NCI-H510A (cell line): ENCODE measurements around the gene XRCC1.
"Not testable (repeated sequence)": the region's sequence is repeated elsewhere in the genome, so short reads cannot be mapped to it uniquely, and the experiment has no call there.

Source experiments
- DNase-seq: peaks from one replicate; lab custom pipeline; 2025; lab: John Stamatoyannopoulos, UW

The XRCC1 gene

DNA sequence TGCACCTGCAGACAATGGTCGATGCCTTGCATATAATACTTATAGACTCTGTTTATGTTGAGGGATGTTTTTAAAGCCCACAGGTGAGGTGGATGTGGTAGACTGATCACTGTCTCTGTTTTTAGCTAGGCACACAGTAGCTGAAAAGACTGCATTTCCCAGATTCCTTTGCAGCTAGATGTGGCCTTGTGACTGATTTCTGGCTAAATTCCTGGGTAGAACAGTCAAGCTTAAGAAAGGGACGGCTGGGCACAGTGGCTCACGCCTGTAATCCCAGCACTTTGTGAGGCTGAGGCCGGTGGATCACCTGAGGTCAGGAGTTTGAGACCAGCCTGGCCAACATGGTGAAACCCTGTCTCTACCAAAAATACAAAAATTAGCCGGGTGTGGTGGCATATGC is 25.0 kb upstream of the XRCC1 start:
- not testable (repeated sequence) for DNase-seq

DNA sequence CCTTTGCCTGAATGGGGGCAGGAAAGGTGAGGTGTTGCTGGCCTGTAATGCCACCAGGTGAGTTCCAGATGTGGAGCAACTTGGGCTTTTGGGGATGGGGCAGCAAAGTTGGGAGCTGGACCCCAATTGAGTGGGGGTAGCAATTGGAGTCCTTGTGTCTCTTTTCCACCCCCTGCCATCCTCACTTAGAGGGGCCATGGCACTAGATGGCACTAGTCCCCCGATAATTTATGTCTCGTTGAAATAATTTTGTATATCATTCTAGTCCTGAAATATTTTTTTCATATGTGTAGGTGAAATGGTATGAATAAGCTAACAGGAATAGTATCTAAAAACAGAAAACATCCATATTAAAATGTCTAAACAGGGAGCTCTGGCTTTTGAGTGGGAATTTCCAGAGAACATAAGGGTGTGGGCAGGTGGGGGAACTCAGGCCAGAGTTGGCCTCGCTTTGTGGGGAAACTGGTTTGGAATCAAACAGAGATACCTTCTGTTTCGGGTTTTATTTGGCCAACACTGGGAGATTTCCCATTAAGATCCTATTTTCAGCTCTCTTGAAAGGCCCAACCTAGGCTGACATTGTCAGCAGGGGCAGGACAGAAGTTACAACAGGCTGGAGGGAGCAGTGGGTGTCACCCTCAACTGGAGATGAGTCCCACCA is 24.4 kb upstream of the XRCC1 start:
- no peak for DNase-seq

DNA sequence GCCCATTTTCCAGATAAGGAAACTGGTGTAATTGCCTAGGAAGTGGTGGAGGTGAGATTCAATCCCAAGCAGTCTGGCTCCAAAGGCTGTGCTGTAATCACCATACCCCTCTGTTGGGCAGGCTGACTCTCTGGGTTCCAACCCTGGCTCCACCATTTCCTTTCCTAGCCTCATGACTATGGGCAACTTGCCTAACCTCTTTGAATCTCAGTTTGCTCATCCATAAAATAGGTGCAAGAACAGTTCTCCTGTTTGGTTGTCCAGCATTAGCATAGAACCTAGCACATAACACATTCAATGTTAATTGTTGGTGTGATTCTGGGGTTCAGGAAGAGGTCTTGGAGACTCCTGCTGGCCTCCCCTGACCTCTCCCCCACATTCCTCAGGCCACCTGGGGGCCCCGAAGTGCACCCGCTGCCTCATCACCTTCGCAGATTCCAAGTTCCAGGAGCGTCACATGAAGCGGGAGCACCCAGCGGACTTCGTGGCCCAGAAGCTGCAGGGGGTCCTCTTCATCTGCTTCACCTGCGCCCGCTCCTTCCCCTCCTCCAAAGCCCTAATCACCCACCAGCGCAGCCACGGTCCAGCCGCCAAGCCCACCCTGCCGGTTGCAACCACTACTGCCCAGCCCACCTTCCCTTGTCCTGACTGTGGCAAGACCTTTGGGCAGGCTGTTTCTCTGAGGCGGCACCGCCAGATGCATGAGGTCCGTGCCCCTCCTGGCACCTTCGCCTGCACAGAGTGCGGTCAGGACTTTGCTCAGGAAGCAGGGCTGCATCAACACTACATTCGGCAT is 23.3 kb upstream of the XRCC1 start:
- no peak for DNase-seq

DNA sequence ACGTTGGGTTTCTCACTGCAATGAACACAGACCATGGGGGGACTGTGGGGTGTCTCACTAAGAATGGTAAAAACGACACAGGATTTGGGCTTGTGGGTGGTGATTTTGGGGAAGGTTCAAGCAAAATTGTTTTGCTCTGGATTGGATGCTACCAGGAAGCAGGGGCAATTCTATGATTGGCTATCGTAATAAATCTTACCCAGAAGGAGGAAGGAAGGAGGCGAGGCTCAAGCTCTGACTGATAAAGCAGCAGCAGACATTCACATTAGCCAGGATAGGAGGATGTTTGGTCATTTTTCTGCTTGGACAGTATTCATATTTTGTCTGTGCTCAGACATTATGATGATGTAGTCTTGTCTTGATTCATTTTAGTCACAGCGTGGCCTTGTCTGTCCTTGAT is 22.5 kb upstream of the XRCC1 start:
- DNase-seq: no peak

DNA sequence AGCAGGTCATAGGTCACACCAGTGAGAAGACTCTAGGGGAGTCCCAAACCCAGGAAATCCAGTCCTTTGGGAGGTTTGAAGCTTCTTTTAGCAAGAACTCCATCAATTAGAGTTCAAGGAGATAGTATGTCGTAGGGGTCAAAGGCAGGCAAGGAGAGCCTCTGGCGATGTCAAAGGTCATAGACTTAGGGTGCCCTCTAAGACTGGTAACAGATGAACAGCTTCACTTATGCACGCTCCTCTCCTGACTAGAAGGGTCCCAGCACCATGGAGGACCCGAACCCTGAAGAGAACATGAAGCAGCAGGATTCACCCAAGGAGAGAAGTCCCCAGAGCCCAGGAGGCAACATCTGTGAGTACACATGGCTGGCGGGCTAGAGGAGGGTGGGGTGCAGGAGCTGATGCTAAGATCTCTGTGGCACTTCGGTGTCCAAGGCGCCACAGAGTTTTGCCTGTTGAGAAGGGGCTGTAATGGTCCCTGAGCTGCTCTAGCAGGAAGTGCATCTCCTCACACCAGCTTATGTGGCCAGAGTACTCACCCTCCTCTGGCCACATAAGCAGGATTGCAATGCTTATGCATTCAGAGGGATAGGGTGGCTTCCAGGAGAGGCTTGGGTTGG is 21.6 kb upstream of the XRCC1 start:
- DNase-seq: no peak

DNA sequence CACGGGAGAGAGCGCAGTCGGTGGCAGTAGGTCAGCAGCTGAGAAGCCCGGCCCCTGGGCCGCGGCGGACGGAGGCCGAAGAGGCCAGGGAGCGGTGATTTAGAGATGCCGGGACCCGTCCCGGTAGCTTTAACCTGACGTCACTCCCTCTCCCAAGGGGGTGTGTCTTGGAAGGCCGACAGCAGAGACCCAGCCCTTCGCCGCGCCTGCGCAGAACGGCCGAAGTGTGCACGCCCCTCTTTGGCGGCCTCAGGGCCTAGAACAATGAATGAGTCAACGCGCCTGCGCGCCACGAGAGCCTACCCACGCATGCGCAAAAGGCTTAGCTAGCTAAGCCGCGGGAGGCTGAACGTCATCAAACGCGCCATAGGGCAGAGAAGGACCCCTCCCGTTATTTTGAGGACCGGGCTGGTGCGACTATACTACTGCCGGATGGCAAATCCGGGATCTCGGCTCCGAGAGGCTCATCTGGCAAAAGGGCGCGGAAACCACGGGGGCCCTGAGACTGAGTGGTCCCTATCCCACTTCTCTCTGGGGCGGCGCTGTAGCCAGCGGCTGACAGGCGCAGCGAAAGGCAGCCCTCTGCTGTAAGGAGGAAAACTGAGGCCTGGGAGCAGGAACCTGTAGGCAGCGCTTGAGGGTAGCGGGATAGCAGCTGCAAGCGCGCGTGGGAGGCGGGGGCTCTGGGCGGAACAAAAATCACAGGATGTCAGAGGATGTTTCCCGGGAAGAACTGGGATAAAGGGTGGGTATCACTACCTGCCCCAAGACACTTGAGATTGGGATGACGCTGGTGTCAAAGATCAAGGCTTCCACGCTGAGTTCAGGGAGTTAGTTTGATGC is 20.9 kb upstream of the XRCC1 start, which contains the start of the genes IRGQ and ZNF576:
Gene IRGQ, minus strand, starts transcription at position 136 of the 843 bp plus-strand sequence. CDS start 796 bp downstream, outside the sequence.
Gene ZNF576, plus strand, starts transcription at position 597 of the 843 bp plus-strand sequence. CDS start 514 bp downstream, outside the sequence.
- peak; percentile 95 for DNase-seq

DNA sequence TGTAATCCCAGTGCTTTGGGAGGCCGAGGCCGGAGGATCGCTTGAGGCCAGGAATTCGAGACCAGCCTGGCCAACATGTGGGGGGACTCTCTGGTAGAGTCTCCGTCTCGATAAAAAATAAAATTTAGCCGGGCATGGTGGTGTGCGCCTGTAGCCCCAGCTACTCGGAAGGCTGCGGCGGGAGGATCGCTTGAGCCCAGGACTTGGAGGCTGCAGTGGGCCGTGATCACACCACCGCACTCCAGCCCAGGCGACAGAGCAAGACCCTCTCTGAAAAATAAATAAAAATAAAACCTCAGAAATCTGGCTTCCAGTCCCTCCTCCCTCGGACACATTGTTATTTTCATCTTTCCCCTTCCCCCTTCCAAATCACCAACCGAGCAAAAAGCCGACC is 20.3 kb upstream of the XRCC1 start:
- DNase-seq: no peak

DNA sequence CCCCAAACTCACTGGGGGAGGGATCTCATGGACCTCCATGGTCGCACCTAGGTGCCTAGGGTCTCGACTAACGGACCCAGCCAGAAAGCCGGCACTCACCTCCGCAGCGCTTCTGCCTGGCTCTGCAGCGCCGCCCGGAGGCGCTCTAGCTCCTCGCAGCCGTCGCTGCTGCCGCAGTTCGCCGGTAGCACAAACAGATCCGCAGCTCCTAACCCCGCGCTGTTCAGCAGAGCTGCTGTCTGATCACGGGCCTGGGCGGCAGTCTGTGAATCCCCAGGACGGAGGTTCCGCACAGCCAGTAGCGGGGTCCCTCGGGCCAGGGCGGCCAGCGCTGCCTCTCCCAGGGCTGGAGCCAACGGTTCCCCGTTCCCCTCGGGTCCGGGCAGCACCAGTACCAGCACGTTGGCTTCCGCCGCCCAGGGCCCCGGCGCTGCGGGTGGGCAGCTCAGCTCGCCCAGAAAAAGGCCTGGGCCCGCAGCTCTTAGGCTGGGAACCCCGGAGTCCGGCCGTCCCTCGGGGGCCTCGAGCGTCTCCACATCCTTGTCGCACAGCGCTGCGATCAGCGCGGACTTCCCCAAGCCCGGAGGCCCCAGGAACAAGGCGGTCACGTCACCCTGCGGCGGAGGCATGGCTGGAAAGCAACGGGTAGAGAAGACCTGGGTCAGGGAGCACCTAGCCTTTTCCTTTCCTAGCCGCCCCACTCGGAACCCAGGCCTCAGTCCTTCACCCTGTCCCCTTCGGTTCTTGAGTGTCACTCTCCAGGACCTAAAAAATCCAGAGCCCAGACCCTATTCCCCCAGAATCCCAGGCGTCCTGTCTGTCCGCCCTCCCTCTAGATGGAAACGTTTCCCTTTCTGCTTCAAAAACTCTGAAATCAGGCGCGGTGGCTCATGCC is 19.6 kb upstream of the XRCC1 start:
- DNase-seq: peak; percentile 16

DNA sequence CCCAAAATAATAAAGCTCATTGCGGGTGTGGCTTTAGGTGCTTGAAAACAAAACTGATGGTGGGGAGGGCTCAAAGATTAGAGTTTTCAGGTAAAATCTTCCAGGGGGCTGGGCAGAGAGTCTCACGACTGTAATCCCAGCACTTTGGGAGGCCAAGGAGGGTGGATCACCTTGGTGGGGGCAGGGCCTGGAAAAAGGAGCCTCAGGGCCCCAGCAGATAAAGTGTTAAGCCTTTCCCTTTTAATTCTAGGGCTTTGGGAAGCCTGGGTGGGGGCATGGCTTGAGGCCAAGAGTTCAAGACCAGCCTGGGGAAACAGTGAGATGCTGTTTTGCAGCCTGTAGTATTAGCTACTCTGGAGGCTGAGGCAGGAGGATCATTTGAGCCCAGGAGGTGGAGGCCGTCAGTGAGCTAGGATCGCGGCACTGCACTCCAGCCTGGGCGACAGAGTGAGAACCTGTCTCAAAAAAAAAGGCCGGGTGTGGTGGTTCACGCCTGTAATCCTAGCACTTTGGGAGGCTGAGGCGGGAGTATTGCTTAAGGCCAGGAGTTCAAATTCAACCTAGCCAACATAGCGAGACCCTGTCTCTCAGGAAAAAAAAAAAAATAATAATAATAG is 18.9 kb upstream of the XRCC1 start:
- no peak for DNase-seq

DNA sequence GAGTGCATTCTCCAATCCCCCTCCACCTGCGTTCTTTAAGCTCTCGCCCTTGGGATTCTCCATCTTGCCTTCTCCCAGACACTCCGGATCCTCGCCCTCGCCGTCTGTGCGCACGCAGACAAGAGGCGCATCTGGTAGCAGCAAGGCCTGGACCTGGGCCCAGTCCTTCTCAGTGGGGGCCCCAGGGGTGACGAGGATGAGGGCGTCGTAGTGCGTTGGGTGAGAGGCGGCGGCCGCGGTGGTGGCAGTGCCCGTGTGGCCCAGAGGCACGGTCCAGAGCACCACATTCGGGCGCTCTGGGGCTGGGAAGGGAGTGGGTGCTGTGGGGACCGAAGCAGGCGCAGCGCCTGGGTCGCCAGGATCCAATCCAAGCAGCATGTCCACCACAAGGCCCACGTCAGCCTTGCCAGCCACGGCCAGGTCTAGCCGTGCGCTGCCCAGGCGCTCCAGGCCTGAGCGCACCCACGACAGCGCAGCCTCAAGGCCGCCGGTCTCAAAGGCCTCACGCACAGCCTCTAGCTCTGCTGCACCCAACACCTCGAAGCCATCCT is 17.5 kb upstream of the XRCC1 start:
- no peak for DNase-seq

DNA sequence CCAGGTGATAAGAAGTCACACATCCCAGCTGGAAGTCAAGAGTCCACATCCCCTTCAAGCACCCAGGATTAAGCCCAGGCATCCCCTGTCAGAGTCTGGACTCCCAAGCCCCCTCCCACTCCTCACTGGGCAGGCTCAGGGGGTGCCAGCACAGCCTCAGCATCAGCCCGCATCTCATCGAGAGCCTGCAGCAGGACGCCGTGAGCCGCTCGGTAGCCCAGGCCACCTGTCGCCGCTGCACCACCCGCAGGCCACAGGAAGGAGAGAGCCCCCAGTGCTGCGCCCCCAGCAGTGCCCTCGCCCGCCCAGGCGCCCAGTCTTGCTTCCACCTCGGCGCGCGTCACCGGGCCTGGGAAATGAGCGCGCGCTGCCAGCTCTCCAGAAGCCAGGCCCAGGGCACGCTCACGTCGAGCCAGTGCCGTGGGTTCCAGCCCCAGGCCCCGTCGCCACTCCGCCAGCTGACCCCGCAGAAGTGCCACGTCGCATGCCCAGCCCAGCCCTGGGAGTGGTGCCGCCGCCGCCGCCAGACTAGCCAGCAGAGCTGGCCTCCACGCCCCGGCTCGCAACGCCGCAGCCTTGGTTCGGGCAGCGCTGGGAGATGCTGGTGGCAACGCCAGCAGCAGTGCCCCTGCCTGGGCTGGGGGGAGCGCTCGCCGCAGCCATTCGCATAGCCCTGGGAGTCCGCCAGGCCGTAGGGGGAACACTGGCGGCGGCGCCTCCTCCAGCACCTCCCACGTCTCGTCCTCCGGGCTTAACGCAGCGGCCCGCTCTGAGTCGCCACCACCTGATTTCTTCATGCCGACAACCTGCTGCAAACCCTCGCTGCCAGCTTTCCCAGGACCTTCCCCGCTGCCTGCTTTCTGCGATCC is 16.8 kb upstream of the XRCC1 start:
- DNase-seq: no peak

DNA sequence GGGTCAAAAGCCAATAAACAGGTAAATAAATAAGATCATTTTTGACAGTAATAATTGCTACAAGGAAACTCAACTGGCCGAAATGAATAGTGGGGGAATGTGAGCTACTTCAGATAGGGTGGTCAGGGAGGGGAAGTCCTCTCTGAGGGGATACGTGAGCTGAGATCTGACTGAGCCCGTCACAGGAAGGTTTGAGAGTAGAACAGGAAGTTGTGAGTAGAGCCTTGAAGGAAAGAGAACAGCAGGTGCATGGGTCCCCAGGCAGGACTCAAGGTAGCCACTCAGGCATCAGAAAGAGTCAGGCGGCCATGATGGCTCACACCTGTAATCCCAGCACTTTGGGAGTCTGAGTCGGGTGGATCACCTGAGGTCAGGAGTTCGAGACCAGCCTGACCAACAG is 14.4 kb upstream of the XRCC1 start:
- DNase-seq: no peak

DNA sequence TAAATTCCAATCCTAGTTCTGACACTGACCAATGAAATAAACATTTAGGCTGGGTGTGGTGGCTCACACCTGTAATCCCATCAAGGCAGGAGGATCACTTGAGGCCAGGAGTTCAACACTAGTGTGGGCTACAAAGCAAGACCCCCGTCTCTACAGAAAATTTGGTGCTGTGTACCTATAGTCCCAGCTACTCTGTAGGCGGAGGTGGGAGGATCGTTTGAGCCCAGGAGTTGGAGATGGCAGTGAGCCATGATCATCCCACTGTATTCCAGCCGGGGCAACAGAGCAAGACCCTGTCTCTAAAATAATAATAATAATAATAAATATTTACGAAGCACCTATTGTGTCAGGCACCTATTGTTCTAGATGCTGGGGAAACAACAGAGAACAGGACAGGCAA is 13.9 kb upstream of the XRCC1 start:
- no peak for DNase-seq

DNA sequence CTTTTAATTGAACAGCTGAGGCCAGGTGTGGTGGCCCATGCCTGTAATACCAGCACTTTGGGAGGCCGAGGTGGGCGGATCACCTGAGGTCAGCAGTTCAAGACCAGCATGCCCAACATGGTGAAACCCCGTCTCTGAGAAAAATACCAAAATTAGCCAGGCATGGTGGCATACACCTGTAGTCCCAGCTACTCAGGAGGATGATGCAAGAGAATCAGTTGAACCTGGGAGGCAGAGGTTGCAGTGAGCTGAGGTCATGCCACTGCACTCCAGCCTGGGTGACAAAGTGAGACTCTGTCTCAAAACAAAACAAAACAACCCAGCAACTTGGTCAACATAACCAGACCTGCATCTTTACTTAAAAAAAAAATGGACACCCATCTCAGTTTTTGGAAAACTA is 11.7 kb upstream of the XRCC1 start:
- DNase-seq: not testable (repeated sequence)

DNA sequence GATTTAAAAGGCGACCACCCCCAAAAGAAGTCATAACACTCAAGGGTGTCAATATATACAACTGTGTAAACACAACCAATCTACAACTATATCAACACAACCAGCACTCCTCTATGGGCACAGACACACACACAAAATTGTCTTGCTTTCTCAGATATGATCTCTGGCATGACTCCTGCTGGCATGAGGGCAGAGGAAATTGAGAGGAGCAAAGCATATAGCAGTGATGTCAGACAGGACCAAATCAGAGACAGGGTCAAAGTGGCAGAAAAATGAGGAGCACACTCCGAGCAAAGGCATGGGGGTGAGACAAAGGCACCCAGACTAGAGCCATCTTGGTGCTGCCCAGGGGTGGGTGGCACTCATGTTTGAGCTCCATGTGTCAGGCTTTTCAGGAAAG is 11.0 kb upstream of the XRCC1 start:
- no peak for DNase-seq

DNA sequence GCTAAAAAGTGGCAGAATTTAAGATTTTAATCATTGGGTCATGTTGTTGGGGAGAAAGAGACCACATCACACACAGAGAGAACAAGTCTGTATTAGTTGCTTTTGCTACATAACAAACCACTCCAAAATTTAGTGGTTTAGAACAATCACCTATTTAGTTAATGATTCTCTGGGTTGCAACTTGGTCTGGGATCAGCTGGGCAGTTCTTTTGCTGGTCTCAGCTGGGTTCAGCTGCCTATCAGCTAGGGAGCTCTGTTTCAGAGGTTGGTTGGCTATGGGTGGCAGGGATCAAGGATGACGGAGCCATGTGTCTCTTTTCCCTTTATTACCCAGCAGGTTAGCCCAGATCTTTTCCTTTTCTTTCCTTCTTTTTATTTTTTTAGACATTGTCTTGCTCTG is 9.2 kb upstream of the XRCC1 start:
- DNase-seq: no peak

DNA sequence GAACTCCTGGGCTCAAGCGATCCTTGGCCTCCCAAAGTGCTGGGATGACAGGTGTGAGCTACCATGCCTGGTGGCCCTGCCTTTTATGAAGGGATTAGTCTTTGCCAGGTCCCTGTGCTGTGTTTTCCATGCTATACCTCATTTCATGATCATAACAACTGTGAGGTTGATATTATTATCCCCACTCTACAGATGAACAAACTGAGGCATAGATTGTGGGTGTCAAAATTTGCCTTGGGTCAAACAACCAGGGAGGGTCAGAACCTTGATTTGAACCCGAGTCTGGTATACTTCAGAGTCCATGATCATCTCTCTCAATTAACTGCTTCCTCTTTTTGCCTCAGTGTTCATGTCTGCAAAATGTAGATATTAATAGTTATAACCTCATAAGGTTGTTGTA is 7.2 kb upstream of the XRCC1 start:
- DNase-seq: no peak

DNA sequence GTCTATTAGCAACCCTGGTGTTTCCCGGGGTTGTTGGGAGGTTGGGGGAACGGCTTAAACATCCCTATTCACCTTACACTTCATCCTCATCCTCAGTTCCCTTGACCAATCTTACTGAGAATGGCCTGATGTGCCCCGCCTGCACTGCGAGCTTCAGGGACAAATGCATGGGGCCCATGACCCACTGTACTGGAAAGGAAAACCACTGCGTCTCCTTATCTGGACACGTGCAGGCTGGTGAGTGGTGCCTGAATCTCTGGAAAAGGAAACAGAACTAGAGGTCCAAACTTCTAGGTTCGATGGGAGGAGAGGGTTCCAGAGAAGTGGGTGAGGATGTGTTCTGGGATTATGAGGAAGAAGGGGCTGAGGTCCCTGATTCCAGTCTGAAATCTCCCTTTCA is 6.1 kb upstream of the XRCC1 start:
- no peak for DNase-seq

DNA sequence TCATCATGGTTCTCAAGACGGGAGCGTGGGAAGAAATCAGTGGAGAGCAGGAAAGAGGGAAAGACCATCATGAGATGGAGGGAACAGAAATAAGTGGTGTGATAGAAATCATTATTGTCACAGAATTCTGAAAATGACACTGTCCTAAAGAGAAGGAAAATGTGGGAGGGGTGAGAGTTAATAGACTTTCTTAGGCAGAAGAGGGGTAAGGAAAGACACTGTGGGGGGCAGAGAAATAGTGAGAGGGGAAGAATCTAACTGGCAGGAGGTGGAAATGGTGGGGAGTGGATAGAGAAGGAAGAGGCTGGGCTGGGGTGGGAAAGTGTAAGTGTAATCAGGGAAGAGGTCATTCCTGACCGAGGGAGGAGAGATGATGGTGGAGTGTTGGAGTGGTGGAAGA is 3.5 kb upstream of the XRCC1 start:
- DNase-seq: no peak
